OCI-LY1 (cell line): ENCODE results near the gene XRCC4.

ENCODE experiments used
- CTCF ChIP-seq: fragments of 200-600 bp; sonication (generic), shearing (Covaris generic); IDR thresholded peaks from 2 replicates; pipeline ENCODE4 v1.5.1; 2017; ENCODE audit warnings: mild to moderate bottlenecking, antibody characterized with exemption, low read length, moderate library complexity, mixed read lengths
- EZH2 ChIP-seq: fragments of 200-600 bp; sonication (generic), shearing (Covaris generic); IDR thresholded peaks from 2 replicates; pipeline ENCODE4 v1.8.0; 2017; ENCODE audit warnings: borderline replicate concordance, mixed run types, mild to moderate bottlenecking, antibody characterized with exemption, low read length, moderate library complexity, mixed read lengths

- TF ChIP-seq CTCF (no peak), EZH2 (no peak)
Measured at GRCh38 chr5:83142526-83142925, 65.2 kb downstream of the XRCC4 start.
